Right lobe of liver (tissue), 6 donors: Measurements from ENCODE around the gene TMEM190. TPM values are rescaled to one million over a fixed set of nuclear protein-coding genes. Genes with fewer than 3 reads are reported as not detected.
A peak's percentile ranks its signal among the peaks of the same experiment; 100 is the strongest.

Source experiments
- ATAC-seq, 4 donors: fragments of 200-7000 bp; cut with Tn5 transposase; one replicate each; pipeline ENCODE4 v1.9.1; 2020; ENCODE audit warnings: mild to moderate bottlenecking in 4 of 4, moderate library complexity in 4 of 4
- DNase-seq, 3 donors: peaks; one replicate each; pipeline ENCODE4 v3.0.0-alpha.2; 2020
- H3K27ac ChIP-seq, 3 donors: fragments of 200-600 bp; one replicate each; pipeline ENCODE4 v1.8.0; 2022
- H3K27me3 ChIP-seq, 2 donors: fragments of 200-600 bp; one replicate each; pipeline ENCODE4 v1.8.0; 2022
- H3K36me3 ChIP-seq, 4 donors: fragments of 200-600 bp; sonication (generic) in 1 of 4; one replicate each; pipeline versions ENCODE4 v1.5.1 to v1.8.0; 2017 to 2022; ENCODE audit warnings: control low read depth in 1 of 4
- H3K4me1 ChIP-seq, 4 donors: fragments of 200-600 bp; sonication (generic) in 1 of 4; one replicate each; pipeline versions ENCODE4 v1.5.1 to v1.8.0; 2017 to 2022; ENCODE audit warnings: control low read depth in 1 of 4
- H3K4me3 ChIP-seq, 3 donors: fragments of 200-600 bp; one replicate each; pipeline ENCODE4 v1.8.0; 2022
- H3K9me3 ChIP-seq, 4 donors: fragments of 200-600 bp; sonication (generic) in 1 of 4; one replicate each; pipeline versions ENCODE4 v1.5.1 to v1.8.0; 2017 to 2022; ENCODE audit warnings: control low read depth in 1 of 4
- CTCF ChIP-seq, 4 donors: fragments of 200-600 bp in 3 of 4; fragments of 450-650 bp in 1 of 4; IDR thresholded peaks; one replicate each; pipeline versions ENCODE4 v1.5.1 to v1.8.0; 2016 to 2022; ENCODE audit warnings: antibody characterized with exemption in 4 of 4, mild to moderate bottlenecking in 2 of 4
- POLR2A ChIP-seq: fragments of 450-650 bp; IDR thresholded peaks from one replicate; pipeline ENCODE4 v1.6.1; 2017; ENCODE audit warnings: antibody characterized with exemption, mild to moderate bottlenecking
- WGBS: methylation state at CpG from one replicate; pipeline ENCODE4 v1.1.6; 2018; ENCODE audit warnings: low coverage, low lambda C conversion rate; ENCODE audit not compliant: insufficient coverage; ENCODE audit errors: missing lambda C conversion rate; 5-methylcytosine and 5-hydroxymethylcytosine counted together
- intact Hi-C, 2 donors: fragments of 100-400 bp; cut with DNase I; formaldehyde crosslinking; loops; one replicate each; pipeline versions ENCODE4 v1.11.2 to v1.14.1; 2022
- total RNA-seq, 6 experiments: library from RNA; depleted of rRNA in 2 of 6; stranded (reverse); fragments of >200 nt in 2 of 6; fragmentation: NEBNext Ultra II Directional in 3 of 6; extraction: Animal tissue kit (Norgen Biotek cat#: 25700) in 3 of 6; gene quantifications; one replicate each; pipeline versions ENCODE4 v1.1.0 to v1.2.4, GENCODE V29; 2016 to 2023
- donor health status: DM: no; HTN: yes; CAD: no.
- donor health status: DM: no; HTN: no; CAD: no.
- donor health status: DM: no; HTN: no; CAD: no.
- donor health status: DM: no; HTN: yes; CAD: no.
- donor health status: DM: no; HTN: yes; CAD: no.

The TMEM190 gene
- total RNA-seq, 6 experiments from 2014 or later, result not detected

DNA sequence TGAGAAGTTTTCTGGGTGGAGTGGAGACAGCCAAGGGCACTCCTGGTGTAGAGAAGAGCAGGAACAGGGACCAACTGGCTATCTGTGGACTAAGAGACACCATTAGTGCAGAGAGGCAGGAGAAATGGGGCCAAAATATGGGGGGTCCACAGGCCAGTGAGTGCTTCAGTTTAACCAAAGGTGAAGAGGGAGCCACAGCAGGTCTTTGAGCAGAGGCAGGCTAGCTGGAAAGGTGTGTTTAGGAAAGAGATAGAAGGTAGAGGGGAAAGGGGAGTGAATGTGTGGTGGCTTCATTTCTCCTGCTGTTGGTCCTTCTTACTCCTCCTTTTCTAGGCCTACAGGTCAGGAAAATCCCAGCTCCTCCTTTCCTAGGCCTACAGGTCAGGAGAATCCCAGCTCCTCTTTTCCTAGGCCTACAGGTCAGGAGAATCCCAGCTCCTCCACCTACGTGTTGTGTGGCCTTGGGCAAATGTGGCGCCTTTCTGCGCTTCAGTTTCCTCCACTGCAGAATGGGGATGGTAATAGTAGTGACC is 6.0 kb downstream of the TMEM190 start:
- H3K4me1 ChIP-seq, result peaks cover 0 to 27% (median 11%) of the 10 kb centered on the region in 4 donors
- ATAC-seq (no peak), DNase-seq (no peak)
- H3K9me3 ChIP-seq, result no peaks in the 10 kb centered on the region
- no CpG with 5 or more reads among the region's 3 CpGs for WGBS
- H3K27me3 ChIP-seq, result no peaks in the 10 kb centered on the region
- intact Hi-C loops, result no loop called here
- no peak overlapping the region for H3K4me3 ChIP-seq
- H3K36me3 ChIP-seq, result peaks cover 0 to 10% (median 4%) of the 10 kb centered on the region in 4 donors
- H3K27ac ChIP-seq, result no peak overlapping the region
- no peak for TF ChIP-seq CTCF (IDR thresholded peaks at IDR 0.05)
- TF ChIP-seq POLR2A, result no peak

DNA sequence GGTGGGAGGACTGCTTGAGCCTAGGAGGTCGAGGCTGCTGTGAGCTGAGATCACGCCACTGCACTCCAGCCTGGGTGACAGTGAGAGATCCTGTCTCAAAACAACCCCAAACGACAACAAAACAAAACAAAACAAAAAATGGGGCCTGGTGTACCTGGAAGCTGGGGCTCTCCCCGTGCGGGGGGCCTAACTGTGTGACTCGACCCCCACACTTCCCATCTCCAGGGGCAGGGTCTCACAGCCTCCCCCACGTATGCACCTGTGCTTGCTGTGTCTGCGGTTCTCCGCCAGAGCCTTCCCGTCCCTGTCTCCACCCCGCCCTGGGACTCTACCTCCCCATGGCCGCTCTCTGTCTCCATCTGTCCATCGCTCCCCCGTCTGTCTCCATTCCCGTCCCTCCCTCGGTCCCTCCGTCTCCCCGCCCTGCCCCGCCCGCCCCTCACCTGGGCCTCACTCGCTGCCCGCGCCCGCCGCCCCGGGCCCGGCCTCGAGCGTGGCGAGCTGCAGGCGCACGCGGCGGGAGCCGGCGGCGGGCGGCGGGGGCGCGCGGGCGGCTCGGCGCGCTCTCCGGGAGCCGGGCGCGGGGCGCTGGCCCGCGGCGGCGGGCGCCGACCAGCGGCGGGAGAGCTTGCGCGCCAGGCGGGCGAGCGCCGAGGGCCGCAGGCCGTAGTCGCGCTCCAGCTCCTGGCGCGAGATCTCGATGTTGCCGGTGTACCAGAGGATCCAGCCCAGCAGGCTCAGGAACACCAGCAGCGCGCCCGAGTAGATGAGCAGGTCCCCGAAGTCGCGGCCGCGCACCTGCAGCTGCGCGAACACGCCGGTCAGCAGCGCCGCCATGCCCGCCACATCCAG is 6.9 kb downstream of the TMEM190 start:
- peak; percentile 1 to 17 (median 8) for ATAC-seq
- peak overlapping the region; percentile 89 to 96 (median 89) for H3K4me3 ChIP-seq
- whole genome bisulfite sequencing, result 3% methylated on average over 15 of the region's 88 CpGs
- intact Hi-C loops, result no loop called here
- H3K4me1 ChIP-seq, result peaks cover 0 to 34% (median 15%) of the 10 kb centered on the region in 4 donors
- DNase-seq, result peak; percentile 55 to 71 (median 60)
- TF ChIP-seq POLR2A (peak; percentile 55), CTCF (IDR thresholded peaks at IDR 0.05) (peak; percentile 13 to 45 (median 21))
- H3K27ac ChIP-seq, result peak overlapping the region in 1 of 3 donors; percentile 92
- no peaks in the 10 kb centered on the region for H3K9me3 ChIP-seq
- H3K27me3 ChIP-seq, result no peaks in the 10 kb centered on the region
- peaks cover 0 to 19% (median 11%) of the 10 kb centered on the region in 4 donors for H3K36me3 ChIP-seq

DNA sequence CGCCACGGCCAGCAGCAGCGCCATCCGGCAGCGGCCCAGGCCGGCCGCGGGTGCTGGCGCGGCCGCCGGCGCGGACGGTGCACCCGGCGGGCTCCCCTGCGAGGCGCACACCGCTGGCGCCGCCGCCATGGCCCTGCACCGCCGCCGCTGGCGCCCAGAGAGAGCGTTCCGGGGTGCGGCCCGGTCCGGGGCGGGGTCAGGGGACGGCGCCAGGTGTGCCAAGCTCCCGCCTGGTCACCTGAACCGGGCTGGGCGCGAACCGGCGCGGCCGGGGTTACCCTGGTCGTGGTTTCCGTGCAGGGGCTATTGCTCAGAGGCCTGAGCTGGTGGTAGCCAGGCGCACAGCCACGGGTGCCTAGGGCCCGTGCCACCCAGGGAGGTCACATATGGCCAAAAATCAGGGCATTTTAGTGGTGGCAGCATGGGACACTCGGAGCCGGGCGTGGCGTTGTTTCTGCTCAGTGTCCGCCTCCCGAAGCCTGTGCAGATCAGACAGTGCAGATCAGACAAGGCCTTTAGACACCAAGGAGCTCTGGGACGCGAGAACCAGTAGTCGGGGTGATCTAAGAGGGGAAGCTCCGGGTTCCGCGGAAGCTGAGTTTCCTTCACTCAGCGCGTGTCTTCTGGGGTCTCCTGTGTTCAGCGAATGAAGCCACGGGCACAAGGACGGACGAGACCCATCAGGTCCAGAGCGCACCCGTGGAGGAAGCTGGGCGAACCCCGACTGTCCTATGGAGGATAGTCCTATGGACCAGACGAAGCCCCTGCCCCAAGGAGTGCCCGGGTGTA is 7.7 kb downstream of the TMEM190 start, which contains the start of gene TMEM238:
Gene TMEM238, minus strand, starts transcription at position 162 of the 789 bp plus-strand sequence. Its CDS starts 33 bp downstream, at position 129.
- no peaks in the 10 kb centered on the region for H3K27me3 ChIP-seq
- DNase-seq (peak; percentile 76 to 85 (median 81)), ATAC-seq (peak; percentile 27 to 60 (median 40))
- H3K4me3 ChIP-seq, result peak within 1 kb of the TSS; percentile 89 to 96 (median 89)
- intact Hi-C loops, result no loop called here
- 6% methylated on average over 14 of the region's 72 CpGs for WGBS
- H3K27ac ChIP-seq, result peak within 1 kb of the TSS; percentile 89 to 92 (median 90)
- peaks cover 0 to 27% (median 11%) of the 10 kb centered on the region in 4 donors for H3K36me3 ChIP-seq
- peaks cover 0 to 34% (median 15%) of the 10 kb centered on the region in 4 donors for H3K4me1 ChIP-seq
- H3K9me3 ChIP-seq, result no peaks in the 10 kb centered on the region
- TF ChIP-seq CTCF (IDR thresholded peaks at IDR 0.05) (peak in 1 of 4 donors; percentile 14), POLR2A (peak; percentile 43)

DNA sequence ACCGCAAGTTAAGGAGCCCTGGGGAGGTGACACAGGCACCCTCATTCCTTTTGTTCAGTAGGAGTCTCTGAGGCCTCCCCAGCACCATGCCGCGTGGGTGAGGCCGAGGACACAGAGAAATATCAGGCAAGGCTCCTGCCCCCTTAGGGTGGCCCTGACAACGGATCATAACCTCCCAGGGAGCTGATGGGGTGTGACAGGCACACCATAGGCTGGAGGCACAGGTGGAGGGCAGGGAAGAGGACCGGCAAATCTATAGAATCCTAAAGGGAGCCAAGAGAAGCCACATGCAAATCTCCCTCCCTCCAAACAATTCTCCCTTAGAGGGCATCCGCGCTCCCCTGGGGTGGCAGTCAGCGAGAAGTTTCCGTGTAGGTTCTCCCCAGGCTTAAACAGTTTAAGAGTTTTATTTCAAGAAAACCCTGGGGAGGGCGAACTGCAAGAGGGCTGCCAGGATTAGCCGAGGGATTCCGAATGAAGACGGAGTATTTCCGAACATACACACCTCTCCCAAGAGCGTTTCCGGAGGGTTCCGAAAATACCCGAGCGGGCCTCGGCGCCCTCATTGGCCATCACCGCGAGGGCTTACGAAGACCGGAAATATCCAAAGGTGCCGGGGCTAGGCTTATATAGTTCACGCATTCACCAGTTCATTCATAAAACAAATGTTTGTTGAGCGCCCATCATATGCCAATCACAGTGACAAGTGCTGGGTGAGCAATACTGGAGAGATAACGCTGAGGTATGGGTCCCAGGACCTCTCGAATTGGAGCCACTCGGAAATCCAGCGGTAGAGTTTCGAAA is 8.5 kb downstream of the TMEM190 start:
- WGBS, result under 1% methylated on average over 24 of the region's 34 CpGs
- DNase-seq (peak; percentile 95 to 97 (median 97)), ATAC-seq (peak; percentile 81 to 83 (median 82))
- no peaks in the 10 kb centered on the region for H3K9me3 ChIP-seq
- H3K27ac ChIP-seq, result peak overlapping the region; percentile 89 to 92 (median 90)
- intact Hi-C loops, result no loop called here
- H3K27me3 ChIP-seq, result no peaks in the 10 kb centered on the region
- no peak for TF ChIP-seq POLR2A
- peaks cover 0 to 28% (median 11%) of the 10 kb centered on the region in 4 donors for H3K36me3 ChIP-seq
- peaks cover 0 to 34% (median 15%) of the 10 kb centered on the region in 4 donors for H3K4me1 ChIP-seq
- H3K4me3 ChIP-seq, result peak overlapping the region; percentile 89 to 96 (median 89)
